Loucy (cell line): ENCODE results near the gene RASAL1.

ENCODE experiments used
- H2AFZ ChIP-seq: fragments of 200-600 bp; sonication (generic); 2 replicates; pipeline ENCODE4 v1.6.0; 2016; ENCODE audit warnings: antibody characterized with exemption, mild to moderate bottlenecking, low read length, moderate library complexity
- H3F3A ChIP-seq: fragments of 200-600 bp; 2 replicates; pipeline ENCODE4 v1.6.0; 2016; ENCODE audit warnings: antibody characterized with exemption, low read depth, mild to moderate bottlenecking
- H3K27me3 ChIP-seq: fragments of 200-600 bp; sonication (generic); 2 replicates; pipeline ENCODE4 v1.6.1; 2014; ENCODE audit warnings: low read length, mild to moderate bottlenecking; ENCODE audit not compliant: insufficient read depth, poor library complexity, severe bottlenecking
- H3K36me3 ChIP-seq: fragments of 200-600 bp; sonication (generic); 2 replicates; pipeline ENCODE4 v1.6.1; 2016; ENCODE audit warnings: low read length; ENCODE audit not compliant: insufficient read depth
- H3K4me1 ChIP-seq: fragments of 200-600 bp; sonication (generic); 2 replicates; pipeline ENCODE4 v1.5.1; 2014; ENCODE audit warnings: low read length, mild to moderate bottlenecking; ENCODE audit not compliant: insufficient read depth, poor library complexity, severe bottlenecking
- H3K4me2 ChIP-seq: fragments of 200-600 bp; sonication (generic); 2 replicates; pipeline ENCODE4 v1.6.0; 2014; ENCODE audit warnings: antibody characterized with exemption, low read length, low read depth, mild to moderate bottlenecking; ENCODE audit not compliant: poor library complexity, severe bottlenecking
- H3K4me3 ChIP-seq: fragments of 200-600 bp; sonication (generic); 2 replicates; pipeline ENCODE4 v1.5.1; 2014; ENCODE audit warnings: low read length, mild to moderate bottlenecking, mixed read lengths; ENCODE audit not compliant: poor library complexity, severe bottlenecking
- H3K79me2 ChIP-seq: fragments of 200-600 bp; sonication (generic); 2 replicates; pipeline ENCODE4 v1.6.1; 2014; ENCODE audit warnings: low read length; ENCODE audit not compliant: insufficient read depth
- H3K9ac ChIP-seq: fragments of 200-600 bp; sonication (generic); 2 replicates; pipeline ENCODE4 v1.6.0; 2014; ENCODE audit warnings: mild to moderate bottlenecking, low read depth, low read length, moderate library complexity; ENCODE audit not compliant: poor library complexity, severe bottlenecking
- H3K9me2 ChIP-seq: fragments of 200-600 bp; sonication (generic); replicated peaks from 2 replicates; pipeline ENCODE4 v1.6.1; 2016; ENCODE audit warnings: low read depth, low read length, mixed read lengths
- H3K9me3 ChIP-seq: fragments of 200-600 bp; sonication (generic); 2 replicates; pipeline ENCODE4 v1.6.1; 2014; ENCODE audit warnings: mild to moderate bottlenecking, antibody characterized with exemption, low read length, low read depth; ENCODE audit not compliant: insufficient read depth
- H4K20me1 ChIP-seq: fragments of 200-600 bp; sonication (generic); 2 replicates; pipeline ENCODE4 v1.6.0; 2014; ENCODE audit warnings: antibody characterized with exemption, low read length, mild to moderate bottlenecking; ENCODE audit not compliant: insufficient read depth, poor library complexity, severe bottlenecking
- EZH2phosphoT487 ChIP-seq: fragments of 200-600 bp; IDR thresholded peaks from 2 replicates; pipeline ENCODE4 v1.6.1; 2018; ENCODE audit warnings: antibody characterized with exemption, mild to moderate bottlenecking, moderate library complexity, borderline replicate concordance
- TF ChIP-seq, protein P1 (sequence below): fragments of 200-600 bp; sonication (generic); conservative IDR thresholded peaks from 2 replicates; pipeline ENCODE4 v1.5.1; 2014; ENCODE audit warnings: mild to moderate bottlenecking, antibody characterized with exemption, low read length

The RASAL1 gene

GRCh38 chr12:113183030-113183589 lies 47.5 kb upstream of the RASAL1 start:
- peaks cover 50% of the 10 kb centered on the region for H4K20me1 ChIP-seq
- H3F3A ChIP-seq, result no peaks in the 10 kb centered on the region
- no peak overlapping the region for H2AFZ ChIP-seq
- H3K4me2 ChIP-seq, result peak overlapping the region; percentile 96
- peaks cover 65% of the 10 kb centered on the region for H3K79me2 ChIP-seq
- peak overlapping the region; percentile 89 for H3K9ac ChIP-seq
- H3K9me3 ChIP-seq, result no peaks in the 10 kb centered on the region
- H3K4me1 ChIP-seq, result peaks cover 32% of the 10 kb centered on the region
- no peak for TF ChIP-seq EZH2phosphoT487
- TF ChIP-seq, protein P1, sequence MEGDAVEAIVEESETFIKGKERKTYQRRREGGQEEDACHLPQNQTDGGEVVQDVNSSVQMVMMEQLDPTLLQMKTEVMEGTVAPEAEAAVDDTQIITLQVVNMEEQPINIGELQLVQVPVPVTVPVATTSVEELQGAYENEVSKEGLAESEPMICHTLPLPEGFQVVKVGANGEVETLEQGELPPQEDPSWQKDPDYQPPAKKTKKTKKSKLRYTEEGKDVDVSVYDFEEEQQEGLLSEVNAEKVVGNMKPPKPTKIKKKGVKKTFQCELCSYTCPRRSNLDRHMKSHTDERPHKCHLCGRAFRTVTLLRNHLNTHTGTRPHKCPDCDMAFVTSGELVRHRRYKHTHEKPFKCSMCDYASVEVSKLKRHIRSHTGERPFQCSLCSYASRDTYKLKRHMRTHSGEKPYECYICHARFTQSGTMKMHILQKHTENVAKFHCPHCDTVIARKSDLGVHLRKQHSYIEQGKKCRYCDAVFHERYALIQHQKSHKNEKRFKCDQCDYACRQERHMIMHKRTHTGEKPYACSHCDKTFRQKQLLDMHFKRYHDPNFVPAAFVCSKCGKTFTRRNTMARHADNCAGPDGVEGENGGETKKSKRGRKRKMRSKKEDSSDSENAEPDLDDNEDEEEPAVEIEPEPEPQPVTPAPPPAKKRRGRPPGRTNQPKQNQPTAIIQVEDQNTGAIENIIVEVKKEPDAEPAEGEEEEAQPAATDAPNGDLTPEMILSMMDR, result no peak
- H3K4me3 ChIP-seq, result peak overlapping the region; percentile 73
- peaks cover 29% of the 10 kb centered on the region; the same call in 1 of the 2 replicates for H3K36me3 ChIP-seq
- H3K27me3 ChIP-seq, result no peaks in the 10 kb centered on the region
- no peaks in the 10 kb centered on the region for H3K9me2 ChIP-seq

DNA sequence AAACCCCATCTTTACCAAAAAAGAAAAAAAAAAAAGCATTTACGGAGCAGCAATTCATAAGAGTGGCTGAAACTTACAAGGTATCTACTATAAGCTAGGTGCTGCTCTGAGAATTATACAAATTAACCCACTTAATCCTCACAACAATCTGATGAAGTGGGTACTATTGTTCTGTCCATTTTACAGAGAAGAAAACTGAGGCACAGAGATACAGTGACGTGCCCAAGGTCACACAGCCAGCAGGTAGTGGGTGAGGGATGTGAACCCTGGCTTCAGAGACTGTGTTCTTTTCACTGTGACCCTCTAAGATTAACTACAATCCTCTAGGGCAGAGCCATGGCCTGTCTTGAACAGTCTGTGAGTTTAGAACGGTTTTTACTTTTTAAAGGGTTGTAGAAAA lies 46.4 kb upstream of the RASAL1 start:
- Histone ChIP-seq H4K20me1 (peaks cover 45% of the 10 kb centered on the region), H3K4me2 (peak overlapping the region; percentile 96), H3K79me2 (peaks cover 54% of the 10 kb centered on the region)

GRCh38 chr12:113180333-113180732 lies 44.8 kb upstream of the RASAL1 start:
- peaks cover 41% of the 10 kb centered on the region for H3K79me2 ChIP-seq

More for the DNA sequence above, 46.4 kb upstream of the RASAL1 start:
- H3K36me3 ChIP-seq, result peaks cover 40% of the 10 kb centered on the region; the same call in 1 of the 2 replicates
- H3K4me3 ChIP-seq, result peak overlapping the region; percentile 35
- H3K9me2 ChIP-seq, result no peaks in the 10 kb centered on the region
- peaks cover 27% of the 10 kb centered on the region for H3K4me1 ChIP-seq
- no peak for TF ChIP-seq EZH2phosphoT487
- TF ChIP-seq, protein P1, result no peak
- H2AFZ ChIP-seq, result no peak overlapping the region
- H3F3A ChIP-seq, result no peaks in the 10 kb centered on the region
- H3K27me3 ChIP-seq, result no peaks in the 10 kb centered on the region
- no peaks in the 10 kb centered on the region for H3K9me3 ChIP-seq
- peak overlapping the region; percentile 28 for H3K9ac ChIP-seq

More at GRCh38 chr12:113180333-113180732, 44.8 kb upstream of the RASAL1 start:
- Histone ChIP-seq H4K20me1 (peaks cover 34% of the 10 kb centered on the region), H3K9me2 (no peaks in the 10 kb centered on the region), H3K36me3 (peaks cover 45% of the 10 kb centered on the region; the same call in 1 of the 2 replicates), H3F3A (no peaks in the 10 kb centered on the region), H2AFZ (no peak overlapping the region), H3K27me3 (no peaks in the 10 kb centered on the region), H3K4me1 (peaks cover 16% of the 10 kb centered on the region), H3K9ac (no peak overlapping the region), H3K4me2 (no peak overlapping the region), H3K9me3 (no peaks in the 10 kb centered on the region), H3K4me3 (no peak overlapping the region)
- TF ChIP-seq EZH2phosphoT487, result no peak
- TF ChIP-seq, protein P1, result no peak
